Astrocyte (in vitro differentiated cells and primary cell): ENCODE measurements around the gene TRAPPC12.

Source experiments
- EZH2 ChIP-seq: IDR thresholded peaks from 2 replicates; pipeline ENCODE4 v1.6.1; 2012; ENCODE audit warnings: mild to moderate bottlenecking, low read length, inconsistent platforms; ENCODE audit not compliant: insufficient read depth
- TF ChIP-seq, protein P1 (sequence below): IDR thresholded peaks from 2 replicates; pipeline ENCODE4 v1.5.1; 2011; ENCODE audit warnings: low read depth, mild to moderate bottlenecking, inconsistent platforms, low read length, moderate library complexity; ENCODE audit not compliant: insufficient read depth

DNA sequence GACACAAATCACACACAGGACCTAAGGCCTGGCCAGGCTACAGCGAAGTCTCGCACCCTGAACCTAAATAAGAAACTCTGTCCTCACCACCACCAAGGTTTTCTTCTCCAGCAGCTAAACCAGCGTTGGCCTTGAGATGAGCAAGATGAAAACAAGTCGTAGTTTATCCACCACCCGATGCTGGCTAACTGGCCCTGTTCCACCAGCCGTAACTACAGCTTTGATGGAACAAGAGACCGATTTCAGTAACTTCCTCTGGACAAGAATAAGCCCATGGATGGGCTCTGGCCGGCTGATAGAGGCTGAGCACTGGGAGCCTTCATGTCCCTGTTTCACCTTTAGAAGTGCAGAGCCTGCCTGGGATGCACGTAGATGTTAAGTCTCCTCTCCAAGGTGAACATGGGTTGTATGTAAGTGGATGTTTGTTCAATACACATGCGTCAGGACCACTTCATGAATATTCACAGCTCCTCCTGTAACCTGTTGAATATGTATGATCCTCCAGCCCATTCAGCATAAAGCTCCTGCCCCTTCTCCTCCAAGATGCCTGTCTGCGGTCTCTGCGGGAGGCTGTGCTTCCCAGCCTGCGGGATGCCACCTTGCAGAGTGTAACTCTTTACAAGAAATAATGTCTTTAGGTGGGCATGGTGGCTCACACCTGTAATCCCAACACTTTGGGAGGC lies 115.6 kb downstream of the TRAPPC12 start:
- TF ChIP-seq, protein P1, sequence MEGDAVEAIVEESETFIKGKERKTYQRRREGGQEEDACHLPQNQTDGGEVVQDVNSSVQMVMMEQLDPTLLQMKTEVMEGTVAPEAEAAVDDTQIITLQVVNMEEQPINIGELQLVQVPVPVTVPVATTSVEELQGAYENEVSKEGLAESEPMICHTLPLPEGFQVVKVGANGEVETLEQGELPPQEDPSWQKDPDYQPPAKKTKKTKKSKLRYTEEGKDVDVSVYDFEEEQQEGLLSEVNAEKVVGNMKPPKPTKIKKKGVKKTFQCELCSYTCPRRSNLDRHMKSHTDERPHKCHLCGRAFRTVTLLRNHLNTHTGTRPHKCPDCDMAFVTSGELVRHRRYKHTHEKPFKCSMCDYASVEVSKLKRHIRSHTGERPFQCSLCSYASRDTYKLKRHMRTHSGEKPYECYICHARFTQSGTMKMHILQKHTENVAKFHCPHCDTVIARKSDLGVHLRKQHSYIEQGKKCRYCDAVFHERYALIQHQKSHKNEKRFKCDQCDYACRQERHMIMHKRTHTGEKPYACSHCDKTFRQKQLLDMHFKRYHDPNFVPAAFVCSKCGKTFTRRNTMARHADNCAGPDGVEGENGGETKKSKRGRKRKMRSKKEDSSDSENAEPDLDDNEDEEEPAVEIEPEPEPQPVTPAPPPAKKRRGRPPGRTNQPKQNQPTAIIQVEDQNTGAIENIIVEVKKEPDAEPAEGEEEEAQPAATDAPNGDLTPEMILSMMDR, result no peak
- TF ChIP-seq EZH2, result no peak
